Activated CD8-positive, alpha-beta memory T cell treated with anti-CD3 and anti-CD28 coated beads, Interleukin-2, amount 10 ng/mL, durations not matched to agents 7 days and 5 days (primary cell): ENCODE measurements around the gene PLEKHM3. TPM values are rescaled to one million over a fixed set of nuclear protein-coding genes. Genes with fewer than 3 reads are reported as not detected.

ENCODE experiments used
- ATAC-seq: fragments of 150-1000 bp; cut with Tn5 transposase; one replicate; pipeline ENCODE4 v1.10.0; 2021; ENCODE audit warnings: moderate library complexity
- CTCF ChIA-PET: fragments of 350-600 bp; sonication (Branson Sonifier 250); formaldehyde crosslinking; loops from one replicate; lab custom pipeline; 2021; ENCODE audit warnings: antibody characterized with exemption; lab: Charles Lee
- DNase-seq: peaks from one replicate; pipeline ENCODE4 v3.0.0-alpha.2; 2020
- H3K27ac Mint-ChIP-seq: one replicate; pipeline ENCODE4 v1.8.0; 2021; ENCODE audit warnings: mild to moderate bottlenecking, mixed read lengths
- H3K27me3 Mint-ChIP-seq: one replicate; pipeline ENCODE4 v1.8.0; 2021; ENCODE audit warnings: mixed read lengths
- H3K36me3 Mint-ChIP-seq: one replicate; pipeline ENCODE4 v1.8.0; 2021; ENCODE audit warnings: mild to moderate bottlenecking, mixed read lengths
- H3K4me1 Mint-ChIP-seq: one replicate; pipeline ENCODE4 v1.8.0; 2021; ENCODE audit warnings: mixed read lengths
- H3K4me3 Mint-ChIP-seq: one replicate; pipeline ENCODE4 v1.8.0; 2021; ENCODE audit warnings: mild to moderate bottlenecking, moderate library complexity, mixed read lengths
- H3K9me3 Mint-ChIP-seq: one replicate; pipeline ENCODE4 v1.8.0; 2022; ENCODE audit warnings: low read depth, mixed read lengths
- total RNA-seq, 2 experiments: library from RNA; stranded (reverse); gene quantifications; one replicate each; pipeline ENCODE4 v1.2.3, GENCODE V29; 2021

Gene PLEKHM3
- total RNA-seq, 2 experiments from 2014 or later = 4.7 to 5.1 TPM

DNA sequence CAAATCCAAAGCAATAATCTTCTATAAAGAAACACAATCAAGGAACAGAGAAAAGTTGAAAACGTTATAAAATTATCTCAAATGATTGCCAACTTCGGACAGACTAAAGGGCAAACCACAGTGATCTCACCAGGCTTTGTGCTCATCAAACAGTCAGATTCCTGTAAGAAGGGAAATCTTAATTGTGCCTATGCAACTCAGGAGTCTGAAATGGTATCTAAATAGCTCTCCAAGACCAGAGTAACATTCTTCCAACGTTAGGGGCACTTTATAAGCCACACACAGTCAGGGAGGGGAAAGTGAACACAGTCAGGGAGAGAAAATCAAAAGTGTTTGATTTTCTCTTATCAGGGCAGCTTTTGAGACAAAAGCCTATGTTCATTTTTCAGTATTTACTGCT is 29.4 kb downstream of the PLEKHM3 start:
- ATAC-seq (no peak), DNase-seq (no peak)
- Mint-ChIP-seq H3K9me3 (no peaks in the 10 kb centered on the region), H3K27me3 (no peaks in the 10 kb centered on the region), H3K4me1 (peaks cover 6% of the 10 kb centered on the region), H3K4me3 (no peak overlapping the region), H3K27ac (no peak overlapping the region), H3K36me3 (peaks cover 7% of the 10 kb centered on the region)
- CTCF ChIA-PET = interaction anchor here (2.2 kb wide), 1 partner anchor 29 kb away, joined by 4 read pairs; the partner anchor contains the start of gene PLEKHM3

GRCh38 chr2:207993151-207993763 is 32.1 kb downstream of the PLEKHM3 start:
- no peak for DNase-seq
- Mint-ChIP-seq H3K27ac (no peak overlapping the region), H3K4me1 (peaks cover 6% of the 10 kb centered on the region), H3K27me3 (no peaks in the 10 kb centered on the region), H3K9me3 (no peaks in the 10 kb centered on the region), H3K36me3 (no peaks in the 10 kb centered on the region), H3K4me3 (no peak overlapping the region)
- ATAC-seq = no peak
- CTCF ChIA-PET = no interaction called here

DNA sequence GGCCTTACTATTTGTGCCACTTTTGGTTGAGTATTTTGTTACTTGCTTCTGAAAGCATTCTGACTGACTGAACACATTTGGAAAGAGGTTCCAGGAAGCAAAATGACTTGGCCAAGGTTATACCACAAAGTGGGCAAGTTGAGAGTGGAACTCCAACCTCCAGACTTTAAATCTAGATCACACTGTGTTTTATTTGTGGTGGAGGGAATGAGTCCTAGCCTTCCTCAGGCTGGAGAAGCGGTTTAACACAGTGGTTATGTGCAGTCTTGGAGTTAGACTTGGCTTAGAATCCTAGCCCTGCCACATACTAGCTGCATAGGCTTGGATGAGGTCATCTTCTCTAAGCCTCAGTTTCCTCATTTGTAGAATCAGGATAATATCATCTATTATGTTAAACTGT is 33.4 kb downstream of the PLEKHM3 start:
- DNase-seq = no peak
- CTCF ChIA-PET = no interaction called here
- Mint-ChIP-seq H3K27ac (no peak overlapping the region), H3K36me3 (no peaks in the 10 kb centered on the region), H3K27me3 (no peaks in the 10 kb centered on the region), H3K9me3 (no peaks in the 10 kb centered on the region), H3K4me3 (no peak overlapping the region), H3K4me1 (peaks cover 6% of the 10 kb centered on the region)
- no peak for ATAC-seq

- no peak overlapping the region for H3K4me3 Mint-ChIP-seq
- H3K36me3 Mint-ChIP-seq = no peaks in the 10 kb centered on the region
- H3K27me3 Mint-ChIP-seq = no peaks in the 10 kb centered on the region
- H3K27ac Mint-ChIP-seq = no peak overlapping the region
- H3K9me3 Mint-ChIP-seq = no peaks in the 10 kb centered on the region
- ATAC-seq (no peak), DNase-seq (no peak)
- CTCF ChIA-PET = no interaction called here
- H3K4me1 Mint-ChIP-seq = peaks cover 5% of the 10 kb centered on the region
Observed at GRCh38 chr2:207990784-207991183, 34.5 kb downstream of the PLEKHM3 start.

GRCh38 chr2:207988975-207989374 is 36.4 kb downstream of the PLEKHM3 start:
- no peak for ATAC-seq
- no peaks in the 10 kb centered on the region for H3K27me3 Mint-ChIP-seq
- no peak overlapping the region for H3K27ac Mint-ChIP-seq
- CTCF ChIA-PET = no interaction called here
- H3K36me3 Mint-ChIP-seq = no peaks in the 10 kb centered on the region
- no peak overlapping the region for H3K4me3 Mint-ChIP-seq
- no peaks in the 10 kb centered on the region for H3K9me3 Mint-ChIP-seq
- peaks cover 11% of the 10 kb centered on the region for H3K4me1 Mint-ChIP-seq
- no peak for DNase-seq

GRCh38 chr2:207987025-207987716 is 38.2 kb downstream of the PLEKHM3 start:
- no peaks in the 10 kb centered on the region for H3K36me3 Mint-ChIP-seq
- no peak overlapping the region for H3K4me3 Mint-ChIP-seq
- H3K4me1 Mint-ChIP-seq = peaks cover 12% of the 10 kb centered on the region
- no peak overlapping the region for H3K27ac Mint-ChIP-seq
- H3K27me3 Mint-ChIP-seq = no peaks in the 10 kb centered on the region
- CTCF ChIA-PET = no interaction called here
- H3K9me3 Mint-ChIP-seq = no peaks in the 10 kb centered on the region
- DNase-seq = no peak
- no peak for ATAC-seq

- ATAC-seq (no peak), DNase-seq (no peak)
- peaks cover 9% of the 10 kb centered on the region for H3K4me1 Mint-ChIP-seq
- no peaks in the 10 kb centered on the region for H3K36me3 Mint-ChIP-seq
- H3K9me3 Mint-ChIP-seq = no peaks in the 10 kb centered on the region
- H3K27ac Mint-ChIP-seq = no peak overlapping the region
- CTCF ChIA-PET = no interaction called here
- no peak overlapping the region for H3K4me3 Mint-ChIP-seq
- no peaks in the 10 kb centered on the region for H3K27me3 Mint-ChIP-seq
Observed at GRCh38 chr2:207984765-207985480, 40.4 kb downstream of the PLEKHM3 start.

DNA sequence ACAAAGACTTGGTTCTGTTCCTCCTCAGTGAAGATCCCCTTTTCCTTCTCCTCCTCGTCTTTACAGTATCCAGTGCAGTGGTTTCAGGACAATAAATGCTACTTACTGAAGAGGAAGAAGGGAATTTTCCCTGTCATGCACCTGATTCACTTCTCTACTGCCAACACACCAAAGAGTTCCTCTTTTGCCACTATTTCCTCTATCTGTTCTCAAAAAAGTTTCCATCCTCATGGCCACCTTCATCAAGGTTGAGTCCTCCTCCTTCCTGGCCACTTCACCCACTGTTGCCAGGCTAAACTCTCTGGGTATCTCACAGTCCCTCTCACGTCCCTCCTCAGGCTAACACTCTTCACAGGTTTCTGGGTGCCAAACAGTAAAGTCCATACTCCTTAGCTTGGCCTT is 41.7 kb downstream of the PLEKHM3 start:
- no peaks in the 10 kb centered on the region for H3K36me3 Mint-ChIP-seq
- peaks cover 9% of the 10 kb centered on the region for H3K4me1 Mint-ChIP-seq
- no peaks in the 10 kb centered on the region for H3K9me3 Mint-ChIP-seq
- ATAC-seq = no peak
- H3K27ac Mint-ChIP-seq = no peak overlapping the region
- no peak for DNase-seq
- no peak overlapping the region for H3K4me3 Mint-ChIP-seq
- CTCF ChIA-PET = no interaction called here
- H3K27me3 Mint-ChIP-seq = no peaks in the 10 kb centered on the region

DNA sequence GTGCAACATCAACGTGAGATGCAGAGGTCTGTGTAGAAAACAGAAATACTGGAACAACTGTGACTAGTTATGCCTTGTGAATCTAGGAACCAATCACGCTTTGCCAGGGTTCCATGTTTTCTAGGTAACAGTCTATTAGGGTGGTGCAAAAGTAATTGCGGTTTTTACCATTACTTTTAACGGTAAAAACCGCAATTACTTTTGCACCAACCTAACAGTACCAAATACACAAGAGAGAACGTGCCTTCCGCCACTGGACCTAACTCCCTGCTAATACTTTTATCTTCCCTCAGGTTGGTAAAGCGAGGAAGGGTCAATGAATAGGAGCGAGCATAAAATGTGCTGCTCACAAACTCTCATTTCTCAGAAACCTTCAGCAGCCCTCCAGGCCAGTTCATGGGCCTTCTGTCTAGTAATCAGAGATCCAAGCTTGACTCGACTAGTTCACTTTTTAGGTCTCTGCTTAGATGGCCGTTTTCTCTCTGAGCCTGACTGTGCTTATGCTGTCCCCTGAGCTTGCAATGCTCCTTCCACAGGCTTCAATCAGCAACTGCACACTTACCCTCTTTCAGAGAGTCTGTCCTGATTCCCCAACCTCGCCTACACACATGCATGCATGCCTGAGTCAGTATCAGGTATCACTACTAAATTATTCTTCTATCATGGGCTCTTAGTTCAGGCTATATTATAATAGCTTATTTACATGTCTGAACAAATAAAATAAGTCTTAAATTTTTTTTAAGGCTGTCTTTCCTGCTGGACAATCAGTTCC is 47.0 kb downstream of the PLEKHM3 start:
- Mint-ChIP-seq H3K9me3 (no peaks in the 10 kb centered on the region), H3K4me3 (no peak overlapping the region), H3K4me1 (no peaks in the 10 kb centered on the region), H3K27ac (no peak overlapping the region), H3K27me3 (no peaks in the 10 kb centered on the region), H3K36me3 (no peaks in the 10 kb centered on the region)
- ATAC-seq = no peak
- DNase-seq = no peak
- CTCF ChIA-PET = no interaction called here

- CTCF ChIA-PET = interaction anchor here (0.6 to 2.5 kb wide), 3 partner anchors 64 to 709 kb away, joined by 3 to 14 read pairs (median 4); no protein-coding TSS in a partner anchor
- Mint-ChIP-seq H3K27me3 (no peaks in the 10 kb centered on the region), H3K9me3 (no peaks in the 10 kb centered on the region), H3K4me3 (no peak overlapping the region), H3K36me3 (no peaks in the 10 kb centered on the region), H3K4me1 (no peaks in the 10 kb centered on the region), H3K27ac (no peak overlapping the region)
- no peak for DNase-seq
- ATAC-seq = no peak
Observed at GRCh38 chr2:207975921-207976320, 49.4 kb downstream of the PLEKHM3 start.

DNA sequence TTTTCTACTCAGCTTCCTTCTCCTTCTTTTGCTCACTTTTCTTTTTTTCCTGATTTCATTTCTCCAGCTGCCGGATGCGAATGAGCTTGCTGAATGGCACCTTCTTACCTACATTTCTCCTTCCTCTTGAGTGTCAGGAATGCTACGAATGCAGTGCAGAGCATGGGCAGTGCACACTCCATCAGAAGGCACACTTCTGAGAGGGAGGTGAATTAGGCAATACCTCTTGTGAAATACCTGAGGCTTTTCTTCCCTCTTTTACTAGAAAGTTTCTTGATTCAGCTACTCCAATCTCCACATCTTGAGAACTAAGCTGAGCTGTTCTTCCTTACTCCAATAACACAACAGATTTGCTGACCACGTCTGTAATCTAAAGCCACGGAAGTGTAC is 51.1 kb downstream of the PLEKHM3 start:
- H3K27me3 Mint-ChIP-seq = no peaks in the 10 kb centered on the region
- no peaks in the 10 kb centered on the region for H3K36me3 Mint-ChIP-seq
- CTCF ChIA-PET = interaction anchor here (1.9 kb wide), 1 partner anchor 282 kb away, joined by 4 read pairs; no protein-coding TSS in a partner anchor
- H3K27ac Mint-ChIP-seq = no peak overlapping the region
- ATAC-seq (no peak), DNase-seq (no peak)
- H3K9me3 Mint-ChIP-seq = no peaks in the 10 kb centered on the region
- no peak overlapping the region for H3K4me3 Mint-ChIP-seq
- H3K4me1 Mint-ChIP-seq = no peaks in the 10 kb centered on the region

DNA sequence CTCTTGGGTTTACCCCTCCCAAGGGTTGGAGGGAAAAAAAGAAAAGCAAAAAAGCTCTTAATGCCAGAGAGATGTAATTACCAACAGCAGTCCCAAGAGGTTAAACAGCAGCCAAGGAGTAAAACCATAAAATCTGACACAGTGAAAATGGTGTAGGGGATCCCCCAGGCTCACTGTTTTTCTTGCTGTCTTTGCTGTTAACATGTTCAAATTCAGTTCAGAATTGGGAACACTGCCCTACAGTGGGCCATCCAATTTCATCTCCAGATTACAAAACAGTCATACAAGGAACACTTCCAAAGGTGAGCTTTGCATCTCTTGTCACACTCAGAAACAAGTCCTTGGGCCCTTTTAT is 54.5 kb downstream of the PLEKHM3 start:
- no peaks in the 10 kb centered on the region for H3K36me3 Mint-ChIP-seq
- H3K9me3 Mint-ChIP-seq = no peaks in the 10 kb centered on the region
- no peaks in the 10 kb centered on the region for H3K27me3 Mint-ChIP-seq
- H3K4me1 Mint-ChIP-seq = no peaks in the 10 kb centered on the region
- CTCF ChIA-PET = interaction anchor here (2.4 kb wide), 1 partner anchor 225 kb away, joined by 11 read pairs; no protein-coding TSS in a partner anchor
- no peak for DNase-seq
- H3K4me3 Mint-ChIP-seq = no peak overlapping the region
- ATAC-seq = no peak
- no peak overlapping the region for H3K27ac Mint-ChIP-seq

- ATAC-seq (no peak), DNase-seq (no peak)
- Mint-ChIP-seq H3K27me3 (no peaks in the 10 kb centered on the region), H3K4me1 (no peaks in the 10 kb centered on the region), H3K4me3 (no peak overlapping the region), H3K36me3 (no peaks in the 10 kb centered on the region), H3K27ac (no peak overlapping the region), H3K9me3 (no peaks in the 10 kb centered on the region)
- CTCF ChIA-PET = no interaction called here
Observed at GRCh38 chr2:207970147-207970825, 55.0 kb downstream of the PLEKHM3 start.
